ENCODE measurements around the gene OR10G8. TPM values are rescaled to one million over a fixed set of nuclear protein-coding genes. Genes with fewer than 3 reads are reported as not detected.
"Not testable (repeated sequence)": the region's sequence is repeated elsewhere in the genome, so short reads cannot be mapped to it uniquely, and the experiment has no call there.

OR10G8 gene
- polyA plus RNA-seq, 3 donors, result not detected

DNA sequence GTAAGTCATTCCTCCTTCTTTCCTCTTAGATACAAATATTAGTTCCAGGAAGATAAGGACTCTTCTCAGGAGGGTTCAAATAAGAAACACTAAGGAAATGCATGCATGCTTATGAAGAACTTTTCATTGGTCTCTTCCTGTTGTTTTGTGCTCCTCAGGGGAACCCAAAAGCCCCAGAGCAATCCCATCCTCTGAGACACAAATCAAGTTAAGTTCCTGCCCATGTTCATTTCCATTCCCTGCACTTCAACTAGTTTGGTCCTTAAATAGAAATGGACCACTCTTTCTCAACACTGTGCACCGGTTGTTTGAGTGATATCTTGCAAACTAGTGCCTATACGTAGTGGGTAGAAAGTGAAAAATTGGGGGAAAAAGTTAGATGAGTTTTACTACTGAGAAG lies 13.9 kb upstream of the OR10G8 start, which contains the start of gene OR10G4:
OR10G4 (plus strand) TSS at position 301 of the 400 bp plus-strand sequence. CDS start 2,578 bp downstream, outside the sequence.
- no peak within 1 kb of the TSS for H3K27ac ChIP-seq (ENCODE audit: low read depth in 1 of 2, low read length in 2 of 2)
- no peaks in the 10 kb centered on the region for H3K4me1 ChIP-seq (ENCODE audit: control insufficient read depth in 1 of 2, insufficient read depth in 2 of 2, low read length in 2 of 2)
- H3K9ac ChIP-seq (ENCODE audit: insufficient read depth, low read length, poor library complexity, severe bottlenecking), result no peak within 1 kb of the TSS
- H2AFZ ChIP-seq (ENCODE audit: insufficient read depth, low read depth, low read length, poor library complexity, severe bottlenecking), result no peak within 1 kb of the TSS
- H3K79me2 ChIP-seq (ENCODE audit: insufficient read depth, low read length), result no peaks in the 10 kb centered on the region
- TF ChIP-seq, protein P1, sequence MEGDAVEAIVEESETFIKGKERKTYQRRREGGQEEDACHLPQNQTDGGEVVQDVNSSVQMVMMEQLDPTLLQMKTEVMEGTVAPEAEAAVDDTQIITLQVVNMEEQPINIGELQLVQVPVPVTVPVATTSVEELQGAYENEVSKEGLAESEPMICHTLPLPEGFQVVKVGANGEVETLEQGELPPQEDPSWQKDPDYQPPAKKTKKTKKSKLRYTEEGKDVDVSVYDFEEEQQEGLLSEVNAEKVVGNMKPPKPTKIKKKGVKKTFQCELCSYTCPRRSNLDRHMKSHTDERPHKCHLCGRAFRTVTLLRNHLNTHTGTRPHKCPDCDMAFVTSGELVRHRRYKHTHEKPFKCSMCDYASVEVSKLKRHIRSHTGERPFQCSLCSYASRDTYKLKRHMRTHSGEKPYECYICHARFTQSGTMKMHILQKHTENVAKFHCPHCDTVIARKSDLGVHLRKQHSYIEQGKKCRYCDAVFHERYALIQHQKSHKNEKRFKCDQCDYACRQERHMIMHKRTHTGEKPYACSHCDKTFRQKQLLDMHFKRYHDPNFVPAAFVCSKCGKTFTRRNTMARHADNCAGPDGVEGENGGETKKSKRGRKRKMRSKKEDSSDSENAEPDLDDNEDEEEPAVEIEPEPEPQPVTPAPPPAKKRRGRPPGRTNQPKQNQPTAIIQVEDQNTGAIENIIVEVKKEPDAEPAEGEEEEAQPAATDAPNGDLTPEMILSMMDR (IDR thresholded peaks at IDR 0.05), result no peak
- DNase-seq, result no peak
- Mint-ChIP-seq H3K36me3 (no peaks in the 10 kb centered on the region), H3K27ac (no peak within 1 kb of the TSS), H3K4me3 (no peak within 1 kb of the TSS), H3K9me3 (peaks cover 0 to 3% (median 0%) of the 10 kb centered on the region in 7 donors), H3K4me1 (no peaks in the 10 kb centered on the region), H3K27me3 (ENCODE audit: low read depth in 3 of 3) (peaks cover 0 to 3% (median 0%) of the 10 kb centered on the region in 3 donors)
- no peak within 1 kb of the TSS for H3K4me3 ChIP-seq (replicated peaks in 1 of 3; ENCODE audit: low read depth in 2 of 3, low read length in 3 of 3)
- intact Hi-C loops (cut with micrococcal nuclease), result no loop called here
- H3K4me2 ChIP-seq (replicated peaks; ENCODE audit: extremely low read depth, low read length, poor library complexity, severe bottlenecking), result no peak within 1 kb of the TSS
- H3K27me3 ChIP-seq (ENCODE audit: control insufficient read depth in 2 of 2, insufficient read depth in 2 of 2, low read length in 2 of 2), result no peaks in the 10 kb centered on the region
- H3K9me3 ChIP-seq (replicated peaks in 1 of 2; ENCODE audit: control insufficient read depth in 1 of 2, insufficient read depth in 1 of 2, low read length in 2 of 2), result no peaks in the 10 kb centered on the region
- no CpG with 5 or more reads among the region's 2 CpGs for WGBS (ENCODE audit: insufficient coverage)
- no peaks in the 10 kb centered on the region for H3K36me3 ChIP-seq (replicated peaks in 1 of 2; ENCODE audit: control insufficient read depth in 1 of 2, insufficient read depth in 2 of 2, low read length in 2 of 2)
- H4K20me1 ChIP-seq (ENCODE audit: insufficient read depth, low read length), result no peaks in the 10 kb centered on the region

DNA sequence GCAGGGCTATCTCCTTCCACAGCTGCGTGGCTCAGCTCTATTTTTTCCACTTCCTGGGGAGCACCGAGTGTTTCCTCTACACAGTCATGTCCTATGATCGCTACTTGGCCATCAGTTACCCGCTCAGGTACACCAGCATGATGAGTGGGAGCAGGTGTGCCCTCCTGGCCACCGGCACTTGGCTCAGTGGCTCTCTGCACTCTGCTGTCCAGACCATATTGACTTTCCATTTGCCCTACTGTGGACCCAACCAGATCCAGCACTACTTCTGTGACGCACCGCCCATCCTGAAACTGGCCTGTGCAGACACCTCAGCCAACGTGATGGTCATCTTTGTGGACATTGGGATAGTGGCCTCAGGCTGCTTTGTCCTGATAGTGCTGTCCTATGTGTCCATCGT lies 10.8 kb upstream of the OR10G8 start:
- H3K27ac ChIP-seq (ENCODE audit: low read depth in 1 of 2, low read length in 2 of 2); H3K4me3 ChIP-seq (replicated peaks in 1 of 3; ENCODE audit: low read depth in 2 of 3, low read length in 3 of 3); H2AFZ ChIP-seq (ENCODE audit: insufficient read depth, low read depth, low read length, poor library complexity, severe bottlenecking); H3K4me3 Mint-ChIP-seq; H3K9me3 Mint-ChIP-seq; H3K27me3 ChIP-seq (ENCODE audit: control insufficient read depth in 2 of 2, insufficient read depth in 2 of 2, low read length in 2 of 2); H4K20me1 ChIP-seq (ENCODE audit: insufficient read depth, low read length); intact Hi-C loops (cut with micrococcal nuclease); H3K4me1 Mint-ChIP-seq; DNase-seq; H3K9ac ChIP-seq (ENCODE audit: insufficient read depth, low read length, poor library complexity, severe bottlenecking); H3K9me3 ChIP-seq (replicated peaks in 1 of 2; ENCODE audit: control insufficient read depth in 1 of 2, insufficient read depth in 1 of 2, low read length in 2 of 2); H3K4me1 ChIP-seq (ENCODE audit: control insufficient read depth in 1 of 2, insufficient read depth in 2 of 2, low read length in 2 of 2); H3K36me3 ChIP-seq (replicated peaks in 1 of 2; ENCODE audit: control insufficient read depth in 1 of 2, insufficient read depth in 2 of 2, low read length in 2 of 2); H3K4me2 ChIP-seq (replicated peaks; ENCODE audit: extremely low read depth, low read length, poor library complexity, severe bottlenecking); H3K27ac Mint-ChIP-seq; H3K79me2 ChIP-seq (ENCODE audit: insufficient read depth, low read length); H3K27me3 Mint-ChIP-seq (ENCODE audit: low read depth in 3 of 3); H3K36me3 Mint-ChIP-seq: not testable (repeated sequence)
- 94% methylated on average over 4 of the region's 9 CpGs for WGBS (ENCODE audit: insufficient coverage)
